OCI-LY3 (cell line): ENCODE results near the gene BCR.

ENCODE experiments used
- CTCF ChIP-seq: fragments of 200-600, 300-600 bp; sonication (generic); IDR thresholded peaks from 2 replicates; pipeline ENCODE4 v1.5.1; 2014; ENCODE audit warnings: antibody characterized with exemption, low read length, low read depth
- EZH2phosphoT487 ChIP-seq: fragments of 200-600 bp; shearing (Covaris generic); IDR thresholded peaks from 2 replicates; pipeline ENCODE4 v1.6.1; 2018; ENCODE audit warnings: antibody characterized with exemption, mixed run types, low read depth

GRCh38 chr22:23161574-23161973 is 18.7 kb upstream of the BCR start:
- TF ChIP-seq CTCF (no peak), EZH2phosphoT487 (no peak)
